ENCODE data around the gene SLC12A2.

- TF ChIP-seq EP300 (IDR thresholded peaks at IDR 0.05; ENCODE audit: borderline replicate concordance) (no peak), YY1 (IDR thresholded peaks at IDR 0.05; ENCODE audit: low read depth) (no peak), REST (IDR thresholded peaks at IDR 0.05; ENCODE audit: low read depth) (no peak), RAD21 (IDR thresholded peaks at IDR 0.05; ENCODE audit: low read depth) (no peak), FOXM1 (IDR thresholded peaks at IDR 0.05; ENCODE audit: borderline replicate concordance, low read depth) (no peak), CREB1 (IDR thresholded peaks at IDR 0.05; ENCODE audit: low read depth) (no peak), CEBPB (IDR thresholded peaks at IDR 0.05) (no peak), MAX (IDR thresholded peaks at IDR 0.05) (no peak)
These were observed 21.6 kb downstream of the SLC12A2 start for GRCh38 chr5:128105203-128105602.

All from Ishikawa (cell line).